ENCODE measurements around the gene ZNF490.

The ZNF490 gene

GRCh38 chr19:12543855-12544254 lies 66.8 kb downstream of the ZNF490 start:
- no peaks in the 10 kb centered on the region for H3K27me3 ChIP-seq (ENCODE audit: insufficient read depth, low read length)
- H3K79me2 ChIP-seq (ENCODE audit: insufficient read depth, low read length), result no peaks in the 10 kb centered on the region; the same call in 1 of the 2 replicates
- H3K9me3 ChIP-seq (ENCODE audit: low read length), result peaks cover 25% of the 10 kb centered on the region
- H3K4me3 ChIP-seq (ENCODE audit: low read depth, low read length, poor library complexity, severe bottlenecking), result no peak overlapping the region
- TF ChIP-seq EZH2 (IDR thresholded peaks at IDR 0.05; ENCODE audit: borderline replicate concordance, low read length) (no peak), CTCF (IDR thresholded peaks at IDR 0.05; ENCODE audit: low read length) (no peak)
- peaks cover 78% of the 10 kb centered on the region for H3K36me3 ChIP-seq (ENCODE audit: insufficient read depth, low read length)
- no peak overlapping the region for H3K4me2 ChIP-seq (ENCODE audit: low read length)
- no peak overlapping the region for H3K27ac ChIP-seq (ENCODE audit: low read depth, low read length, poor library complexity, severe bottlenecking)
- H3K4me1 ChIP-seq (ENCODE audit: insufficient read depth, low read length, severe bottlenecking), result no peaks in the 10 kb centered on the region
- no peaks in the 10 kb centered on the region for H3F3A ChIP-seq (ENCODE audit: insufficient read depth, low read length)
- no peak overlapping the region for H2AFZ ChIP-seq (ENCODE audit: low read length)
- H3K9me2 ChIP-seq (ENCODE audit: low read depth, low read length), result no peaks in the 10 kb centered on the region
- no peaks in the 10 kb centered on the region for H4K20me1 ChIP-seq (ENCODE audit: insufficient read depth, low read length)
- no peak overlapping the region for H3K9ac ChIP-seq (ENCODE audit: low read length)
